ENCODE measurements around the gene RALB. TPM values are rescaled to one million over a fixed set of nuclear protein-coding genes. Genes with fewer than 3 reads are reported as not detected.

RALB gene
- polyA plus RNA-seq, 1 of the 3 experiments (the other 2 are of a cell fraction), result 37.2 TPM

- TF ChIP-seq USF2 (IDR thresholded peaks at IDR 0.05; ENCODE audit: borderline replicate concordance, low read depth, low read length), result no peak
- TF ChIP-seq GABPA (IDR thresholded peaks at IDR 0.05; ENCODE audit: low read depth), result no peak
- TF ChIP-seq MEF2A (IDR thresholded peaks at IDR 0.05; ENCODE audit: borderline replicate concordance, low read depth), result no peak
- TF ChIP-seq JUND (IDR thresholded peaks at IDR 0.05), result no peak
Observed at GRCh38 chr2:120312860-120313694, 60.4 kb downstream of the RALB start (continued).

- H3K4me1 ChIP-seq (ENCODE audit: control insufficient read depth in 1 of 2, insufficient read depth in 2 of 2, low read depth in 1 of 2, low read length in 1 of 2), result peaks cover 0 to 4% of the 10 kb centered on the region in 2 experiments; a peak in 1 of 4 replicates
- no peak overlapping the region for H3K9ac ChIP-seq
- H3K9me3 ChIP-seq, result no peaks in the 10 kb centered on the region
- no peaks in the 10 kb centered on the region for H3K36me3 ChIP-seq (replicated peaks in 1 of 2; ENCODE audit: control insufficient read depth in 1 of 2, insufficient read depth in 2 of 2, low read length in 1 of 2)
- H3K27ac ChIP-seq (ENCODE audit: low read depth in 2 of 2, low read length in 1 of 2), result no peak overlapping the region
- no peaks in the 10 kb centered on the region for H3K9me2 ChIP-seq
- ChIA-PET CTCF (interaction anchor here (0.6 to 3.6 kb wide), 67 partner anchors 7 to 823 kb away, joined by 3 to 37 read pairs (median 4); partner anchors contain the start of gene RALB), POLR2A (interaction anchor here (0.6 to 0.7 kb wide), 2 partner anchors 62 to 545 kb away, joined by 3 read pairs; partner anchors contain the start of gene RALB)
- no peak for TF ChIP-seq TCF12 (IDR thresholded peaks at IDR 0.05)
- no peak for TF ChIP-seq NFIC (IDR thresholded peaks at IDR 0.05; ENCODE audit: borderline replicate concordance)
- no peak for TF ChIP-seq FOXM1 (IDR thresholded peaks at IDR 0.05; ENCODE audit: low read depth)
- TF ChIP-seq GATA2 (CRISPR knock-in tag; IDR thresholded peaks at IDR 0.05), result no peak
- TF ChIP-seq TAF1 (IDR thresholded peaks at IDR 0.05; ENCODE audit: borderline replicate concordance, low read depth, low read length), result no peak
- TF ChIP-seq USF1 (IDR thresholded peaks at IDR 0.05; ENCODE audit: borderline replicate concordance, low read depth), result no peak
- TF ChIP-seq CHD2 (IDR thresholded peaks at IDR 0.05; ENCODE audit: low read length, partially characterized antibody), result no peak
- TF ChIP-seq EP300 (IDR thresholded peaks at IDR 0.05; ENCODE audit: borderline replicate concordance in 1 of 2, low read depth in 1 of 2, low read length in 1 of 2), result no peak
- no peak for TF ChIP-seq SIN3A (IDR thresholded peaks at IDR 0.05; ENCODE audit: borderline replicate concordance, low read depth, low read length)
- TF ChIP-seq RFX5 (IDR thresholded peaks at IDR 0.05; ENCODE audit: low read length), result no peak
- no peak for TF ChIP-seq EZH2phosphoT487 (IDR thresholded peaks at IDR 0.05; ENCODE audit: borderline replicate concordance, low read depth)
- no peak for TF ChIP-seq FOSL2 (IDR thresholded peaks at IDR 0.05; ENCODE audit: borderline replicate concordance, low read depth)
- no peak for TF ChIP-seq TEAD4 (IDR thresholded peaks at IDR 0.05; ENCODE audit: borderline replicate concordance, insufficient read depth)
- no peak for TF ChIP-seq MEF2A (IDR thresholded peaks at IDR 0.05; ENCODE audit: borderline replicate concordance, low read depth)
- peaks cover 4% of the 10 kb centered on the region for H3F3A ChIP-seq (replicated peaks; ENCODE audit: insufficient read depth)
- no peak for DNase-seq
- H3K27me3 ChIP-seq (ENCODE audit: insufficient read depth), result no peaks in the 10 kb centered on the region
- H3K4me3 ChIP-seq (ENCODE audit: low read depth in 2 of 2, low read length in 1 of 2), result no peak overlapping the region
- no peaks in the 10 kb centered on the region for H3K79me2 ChIP-seq (ENCODE audit: insufficient read depth)
- H3K4me2 ChIP-seq, result 0 out of 2 replicates have a peak overlapping the region, but pooled peaks have one; percentile 27
- WGBS (ENCODE audit: low lambda C conversion rate), result 86% methylated on average over 30 of the region's 39 CpGs
- no peak overlapping the region for H2AFZ ChIP-seq (ENCODE audit: low read depth)
- no peaks in the 10 kb centered on the region for H4K20me1 ChIP-seq (ENCODE audit: insufficient read depth)
Observed at GRCh38 chr2:120313695-120314615, 61.3 kb downstream of the RALB start.

Measured in SK-N-SH (cell line).